Hepatic stellate cell (primary cell): ENCODE results near the gene HOMER2.
"Not testable (repeated sequence)": the region's sequence is repeated elsewhere in the genome, so short reads cannot be mapped to it uniquely, and the experiment has no call there.

Source experiments
- DNase-seq: peaks from one replicate; pipeline ENCODE4 v3.0.0; 2011; ENCODE audit warnings: low spot score

The HOMER2 gene

DNA sequence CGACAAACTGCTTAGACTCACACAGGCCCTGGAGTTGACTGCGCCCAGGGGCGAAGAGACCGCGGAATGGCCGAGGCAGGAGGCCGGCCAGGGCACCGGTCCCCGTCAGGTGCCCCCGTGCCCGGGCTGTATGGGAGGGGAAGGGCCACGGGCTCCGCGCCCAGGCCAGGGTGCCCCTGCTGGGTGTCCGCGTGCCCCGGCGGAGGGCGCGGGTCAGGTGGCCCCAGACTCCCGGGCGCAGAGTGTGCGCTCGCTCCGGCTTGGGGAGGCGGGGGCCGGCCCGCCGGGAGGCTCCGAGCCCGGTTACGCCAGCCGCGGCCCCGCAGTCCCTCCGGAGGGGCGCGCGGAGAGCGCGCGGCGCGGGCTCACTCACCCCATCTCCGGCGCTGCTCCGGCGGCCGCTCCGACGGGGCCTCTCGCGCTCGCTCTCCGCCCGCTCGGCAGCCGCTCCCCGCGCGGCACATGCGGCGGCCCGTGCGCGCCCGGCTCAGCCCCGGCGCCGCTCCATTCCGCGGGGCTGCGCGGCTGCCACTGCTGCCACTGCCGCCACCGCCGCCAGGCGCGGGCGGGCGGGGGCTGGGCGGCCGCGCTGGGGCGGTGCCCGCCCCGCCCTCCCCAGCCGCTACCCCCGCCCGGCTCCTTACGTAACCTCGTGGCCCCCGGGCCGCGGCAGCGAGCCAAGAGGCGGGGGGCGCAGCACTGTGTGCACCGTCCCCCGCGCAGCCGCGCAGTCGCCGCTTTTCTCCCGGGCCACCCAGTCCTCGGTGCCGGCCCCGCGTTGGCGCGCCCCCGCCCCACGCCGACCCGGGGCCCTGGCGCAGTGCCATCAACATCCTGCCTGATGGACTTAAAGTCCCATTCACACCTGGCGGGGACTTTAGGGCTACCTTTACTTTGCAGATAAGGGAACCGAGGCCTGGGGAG, at the start of gene HOMER2:
HOMER2 (minus strand) TSS at position 563 of the 924 bp plus-strand sequence; CDS start at position 378, 185 bp downstream.
- no peak for DNase-seq

DNA sequence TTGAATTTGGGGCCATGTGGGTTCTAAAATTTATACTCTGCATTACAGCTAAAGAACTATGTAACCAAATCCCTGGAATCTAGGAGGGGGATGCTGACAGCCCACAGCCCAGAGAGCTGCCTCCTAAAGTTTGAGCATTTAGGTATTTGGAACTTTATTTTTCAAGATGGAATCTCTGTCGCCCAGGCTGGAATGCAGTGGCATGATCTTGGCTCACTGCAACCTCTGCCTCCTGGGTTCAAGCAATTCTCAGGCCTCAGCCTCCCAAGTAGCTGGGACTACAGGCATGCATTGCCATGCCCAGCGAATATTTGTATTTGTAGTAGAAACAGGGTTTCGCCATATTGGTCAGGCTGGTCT, 48.1 kb upstream of the HOMER2 start:
- DNase-seq: not testable (repeated sequence)

DNA sequence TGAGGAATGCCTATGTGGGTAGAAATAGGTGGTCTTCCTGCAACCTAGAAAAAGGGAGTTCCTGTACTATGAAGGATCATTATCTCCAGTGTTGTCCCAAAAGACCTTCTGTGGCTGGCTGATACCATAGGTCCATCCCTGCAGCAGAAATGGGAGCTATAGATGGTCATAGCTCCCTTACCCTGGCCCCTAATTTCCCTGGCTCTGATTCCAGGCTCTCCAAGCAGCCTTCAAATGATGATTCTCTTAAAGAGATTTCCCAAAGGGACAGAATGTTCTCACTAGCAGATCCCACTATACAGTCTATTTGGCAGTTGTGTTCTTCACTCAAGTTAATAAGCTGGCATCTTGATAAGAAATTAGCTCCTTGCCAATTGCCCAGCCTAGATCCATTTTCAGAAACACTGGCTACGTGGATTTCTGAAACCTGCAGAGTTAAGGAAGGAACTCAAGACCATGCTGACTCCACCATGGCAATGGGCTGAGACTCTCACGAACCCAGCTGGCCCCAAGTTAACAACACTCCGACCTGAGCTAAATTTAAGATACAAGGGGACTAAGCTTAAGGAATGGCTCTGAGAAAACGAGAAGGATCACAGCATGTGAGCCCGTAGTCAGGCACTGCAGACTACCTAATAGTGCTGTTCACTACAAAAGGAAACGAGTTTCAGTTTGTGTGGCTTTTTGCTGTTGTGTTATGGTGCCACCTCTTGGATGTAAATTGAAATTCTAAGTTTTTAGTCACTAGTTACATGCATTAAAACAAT, 47.6 kb upstream of the HOMER2 start:
- DNase-seq: peak; percentile 58

DNA sequence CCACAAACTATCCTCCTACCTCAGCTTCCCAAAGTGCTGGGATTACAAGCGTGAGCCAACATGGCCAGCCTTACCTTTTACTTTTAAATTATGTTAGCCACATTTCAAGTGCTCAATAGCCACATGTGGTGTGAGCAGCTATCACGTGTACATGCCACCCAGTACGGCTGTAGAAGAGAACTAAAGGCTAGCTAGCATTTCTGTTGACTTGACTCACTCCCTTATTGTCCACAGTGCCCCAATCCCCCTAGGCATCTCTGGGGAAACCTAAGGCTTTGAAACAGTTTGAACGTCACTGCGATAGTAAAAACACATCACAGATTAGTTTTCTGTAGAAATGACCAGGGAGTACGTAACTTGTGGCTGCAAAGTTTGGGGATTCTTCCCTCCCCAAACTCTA, 46.9 kb upstream of the HOMER2 start:
- DNase-seq: no peak

DNA sequence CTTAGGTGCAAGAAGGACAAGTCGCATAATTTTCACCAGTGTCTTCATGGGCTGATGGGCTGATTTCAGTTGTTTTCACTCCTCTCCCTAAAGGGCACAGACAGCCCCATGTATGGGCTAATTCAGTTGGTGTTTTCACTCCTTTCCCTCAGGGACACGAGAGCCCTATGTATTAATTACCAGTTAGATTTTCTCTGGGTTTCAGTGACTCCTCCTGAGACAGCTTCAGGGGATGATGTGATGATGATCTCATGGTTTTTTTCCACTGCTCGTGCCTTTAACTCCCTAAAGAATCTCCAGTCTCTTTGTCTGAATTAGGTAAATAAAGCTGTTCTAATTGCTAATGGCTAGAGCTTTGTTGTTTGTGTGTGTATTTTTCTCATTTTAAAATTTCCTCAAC, 43.4 kb upstream of the HOMER2 start:
- no peak for DNase-seq

DNA sequence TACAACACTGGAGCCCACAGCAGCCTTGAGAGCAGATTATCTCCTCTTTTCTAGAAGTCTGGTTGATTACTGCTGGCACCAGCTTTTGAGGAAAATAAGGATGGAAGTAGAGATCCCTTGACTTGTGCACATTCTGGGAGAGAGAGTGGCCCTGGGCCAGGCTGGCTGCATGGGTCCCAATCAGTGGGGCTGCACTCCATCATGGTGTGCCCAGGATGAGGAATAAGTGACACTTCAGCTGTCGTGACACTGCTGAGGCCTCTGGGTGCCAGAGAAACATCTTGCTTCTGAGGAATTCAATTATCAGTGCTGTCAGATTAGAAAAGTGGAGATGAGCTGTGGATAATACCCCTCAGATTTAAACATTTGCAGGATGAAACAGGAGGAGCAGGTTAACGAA, 42.6 kb upstream of the HOMER2 start:
- no peak for DNase-seq

DNA sequence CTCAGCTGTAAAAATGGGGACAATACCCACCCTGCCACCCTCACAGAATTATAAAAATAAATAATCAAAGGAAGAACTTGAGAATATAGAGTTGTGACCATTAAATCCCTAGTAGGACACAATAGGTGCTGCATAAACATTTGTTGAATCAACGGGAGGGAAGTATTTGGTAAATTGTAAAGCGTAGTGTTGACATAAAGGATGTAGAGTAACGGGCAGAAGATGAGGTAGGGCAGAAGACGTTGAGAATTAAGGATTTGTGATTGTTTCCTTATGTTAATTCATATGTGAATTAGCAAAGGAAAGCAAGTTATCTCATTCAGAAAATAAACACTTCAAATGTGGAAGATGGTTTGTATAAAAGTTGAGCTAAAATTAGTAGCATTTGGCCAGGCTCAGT, 40.6 kb upstream of the HOMER2 start:
- no peak for DNase-seq

DNA sequence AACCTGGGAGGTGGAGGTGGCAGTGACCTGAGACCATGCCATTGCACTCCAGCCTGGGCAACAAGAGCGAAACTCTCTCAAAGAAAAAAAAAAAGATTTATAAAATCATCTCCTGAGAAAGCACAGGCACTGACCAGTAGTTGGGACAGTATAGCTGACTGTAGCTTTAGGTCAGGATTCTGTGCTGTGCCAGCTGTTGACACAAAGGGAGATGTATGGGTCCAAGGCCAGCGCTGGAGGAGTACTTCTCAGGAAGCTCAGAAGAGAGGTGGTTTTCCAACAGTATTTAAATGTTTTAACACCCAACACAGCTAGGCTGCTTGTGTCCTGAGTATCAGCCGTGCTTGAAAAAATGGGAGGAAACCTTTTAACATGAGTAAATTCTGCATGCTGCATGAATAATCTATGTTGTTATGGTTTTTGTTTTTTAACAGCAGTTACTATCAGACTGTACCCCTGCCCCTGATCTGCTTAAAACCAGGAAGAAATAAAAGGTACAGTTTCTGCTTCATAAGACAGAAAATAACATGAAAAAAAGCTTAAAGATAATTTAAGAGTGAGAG, 40.0 kb upstream of the HOMER2 start:
- DNase-seq: no peak

DNA sequence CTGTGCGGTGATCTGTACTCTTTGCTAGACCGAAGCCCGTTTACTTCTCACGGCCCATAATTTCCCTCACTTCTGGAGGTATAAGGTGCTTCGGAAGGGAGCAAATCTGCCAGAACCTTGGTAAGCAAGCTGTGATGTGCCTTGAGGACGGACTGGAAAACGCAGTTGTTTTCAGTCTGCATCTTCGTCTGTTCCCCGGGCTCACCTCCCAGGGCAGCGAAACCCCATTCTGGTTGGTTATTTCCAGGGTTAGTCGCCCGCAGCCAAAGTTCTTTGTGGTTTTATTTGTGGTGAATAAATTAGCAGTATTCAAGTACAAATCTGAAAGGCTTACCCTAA, 33.9 kb upstream of the HOMER2 start:
- DNase-seq: peak; percentile 36

DNA sequence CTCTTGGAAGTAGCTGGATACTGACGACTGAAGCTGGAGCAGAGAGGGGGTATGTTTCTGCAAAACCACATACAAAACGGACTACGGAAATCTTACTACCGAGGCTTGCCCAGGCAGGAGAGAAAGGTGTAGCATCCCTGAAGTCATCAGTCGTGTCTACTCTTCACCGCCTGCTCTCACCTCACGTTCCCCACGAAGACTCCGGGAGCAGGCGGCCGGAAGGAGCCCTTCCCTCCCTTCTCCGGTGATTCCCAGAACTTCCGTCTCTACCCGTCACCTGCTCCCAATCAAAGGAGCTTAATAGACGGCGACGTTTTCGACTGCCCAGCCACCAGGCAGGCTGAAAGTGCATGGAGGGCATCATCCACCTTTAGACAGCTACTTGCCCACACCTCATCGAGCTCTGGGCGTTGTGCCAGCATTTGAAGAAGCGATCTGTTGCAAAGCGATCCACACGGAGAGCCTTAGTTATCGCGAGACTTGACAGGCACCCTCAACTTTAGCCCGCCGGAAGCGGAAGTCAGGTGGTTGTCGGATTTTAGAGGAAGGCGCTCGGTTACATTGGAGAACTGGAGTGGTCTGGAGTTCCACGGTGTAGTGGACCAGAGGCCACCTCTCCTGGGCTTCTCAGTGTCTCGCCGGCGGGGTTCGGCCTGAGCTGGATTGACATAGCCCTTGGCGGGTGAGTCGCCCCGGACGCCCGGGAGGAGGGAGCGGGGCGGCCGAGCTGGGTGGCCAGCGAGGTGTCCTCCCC, 33.3 kb upstream of the HOMER2 start, which contains the start of gene RAMAC:
RAMAC (plus strand) TSS at position 523 of the 754 bp plus-strand sequence. CDS start 2,809 bp downstream, outside the sequence.
- peak; percentile 86 for DNase-seq

DNA sequence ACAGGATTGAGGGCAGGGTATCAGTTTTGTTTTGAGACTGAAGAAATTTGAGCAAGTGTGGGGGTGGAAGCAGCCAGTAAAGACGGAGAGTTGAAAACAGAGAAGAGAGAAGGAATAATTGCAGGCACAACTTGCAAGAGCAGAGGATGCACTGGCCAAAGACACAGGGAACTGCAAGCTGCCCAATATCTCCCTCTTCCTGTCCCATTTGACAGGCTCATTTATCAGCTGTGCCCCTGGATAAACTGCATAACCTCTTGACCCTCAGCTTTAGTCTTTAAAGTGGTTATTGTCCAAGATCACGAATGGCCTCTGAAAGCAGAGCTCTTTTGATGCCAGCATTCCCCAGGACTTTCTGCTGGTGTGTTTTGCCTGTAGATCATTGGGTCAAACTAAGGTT, 28.5 kb upstream of the HOMER2 start:
- DNase-seq: no peak

DNA sequence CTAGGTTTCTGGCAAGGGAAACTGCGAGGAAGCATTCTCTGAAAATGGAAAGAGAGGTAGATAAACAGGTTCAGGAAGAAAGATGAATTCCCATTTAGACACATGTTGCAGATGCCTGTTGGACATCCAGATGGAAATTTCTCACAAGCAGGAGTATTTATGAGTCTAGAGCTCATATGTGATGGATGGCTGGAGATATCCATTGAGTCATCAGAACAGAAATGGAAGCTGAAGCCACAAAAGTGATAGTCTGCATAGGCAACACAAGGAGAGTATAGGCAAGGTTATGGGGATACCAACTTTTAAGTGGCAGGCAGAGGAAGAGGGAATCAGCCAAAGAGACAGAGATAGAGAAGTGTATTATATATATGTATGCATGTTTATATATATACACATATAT, 27.2 kb upstream of the HOMER2 start:
- DNase-seq: no peak

DNA sequence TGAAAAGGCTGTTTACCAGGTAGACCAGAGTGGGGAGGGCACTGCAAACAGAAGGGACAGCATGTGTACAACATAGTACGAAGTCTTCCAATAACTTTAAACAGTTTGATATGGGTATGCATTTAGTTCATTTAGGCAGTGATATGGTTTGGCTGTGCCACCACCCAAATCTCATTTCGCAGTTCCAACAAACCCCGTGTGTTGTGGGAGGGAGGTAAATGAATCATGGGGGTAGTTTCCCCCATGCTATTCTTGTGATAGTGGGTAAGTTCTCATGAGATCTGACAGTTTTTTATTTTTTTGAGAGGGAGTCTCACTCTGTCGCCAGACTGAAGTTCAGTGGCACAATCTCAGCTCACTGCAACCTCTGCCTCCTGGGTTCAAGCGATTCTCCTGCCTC, 25.9 kb upstream of the HOMER2 start:
- no peak for DNase-seq

DNA sequence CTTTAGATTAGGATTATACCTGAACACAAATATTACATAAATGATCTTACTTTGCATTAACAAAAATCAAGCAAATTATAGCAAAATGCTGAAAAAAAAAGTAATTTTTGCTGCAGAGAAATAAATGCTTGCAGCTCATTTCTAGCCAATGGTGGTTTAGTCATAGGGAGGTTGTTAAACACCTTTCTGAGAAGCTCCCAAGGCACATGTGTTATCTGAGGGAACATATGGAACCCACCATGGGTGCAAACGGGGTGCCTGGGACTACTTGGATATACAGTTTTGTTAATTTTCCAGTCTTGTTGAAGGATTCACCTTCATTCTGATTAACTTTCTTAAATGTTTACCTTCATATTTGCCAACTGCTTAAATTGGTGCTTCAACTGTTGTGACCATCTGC, 24.6 kb upstream of the HOMER2 start:
- no peak for DNase-seq

DNA sequence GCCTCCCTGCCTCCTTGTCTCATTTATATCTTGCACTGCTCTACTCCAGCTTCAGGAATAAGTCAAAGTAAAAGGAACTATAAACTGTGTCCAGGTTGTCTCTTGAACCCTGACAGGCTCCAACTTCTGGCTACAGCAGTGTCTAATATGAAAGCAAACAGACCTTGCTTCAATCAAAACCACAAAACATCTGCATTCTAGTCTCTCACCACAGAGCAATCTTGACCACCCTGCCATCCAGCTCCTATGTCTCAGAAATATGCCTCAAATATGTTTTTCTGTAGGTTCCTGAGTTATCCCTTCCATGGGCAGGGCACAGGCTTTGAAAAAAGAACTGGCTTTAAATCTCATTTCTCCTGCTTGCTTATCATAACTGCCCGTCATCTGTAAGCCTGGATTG, 20.5 kb upstream of the HOMER2 start:
- DNase-seq: no peak

DNA sequence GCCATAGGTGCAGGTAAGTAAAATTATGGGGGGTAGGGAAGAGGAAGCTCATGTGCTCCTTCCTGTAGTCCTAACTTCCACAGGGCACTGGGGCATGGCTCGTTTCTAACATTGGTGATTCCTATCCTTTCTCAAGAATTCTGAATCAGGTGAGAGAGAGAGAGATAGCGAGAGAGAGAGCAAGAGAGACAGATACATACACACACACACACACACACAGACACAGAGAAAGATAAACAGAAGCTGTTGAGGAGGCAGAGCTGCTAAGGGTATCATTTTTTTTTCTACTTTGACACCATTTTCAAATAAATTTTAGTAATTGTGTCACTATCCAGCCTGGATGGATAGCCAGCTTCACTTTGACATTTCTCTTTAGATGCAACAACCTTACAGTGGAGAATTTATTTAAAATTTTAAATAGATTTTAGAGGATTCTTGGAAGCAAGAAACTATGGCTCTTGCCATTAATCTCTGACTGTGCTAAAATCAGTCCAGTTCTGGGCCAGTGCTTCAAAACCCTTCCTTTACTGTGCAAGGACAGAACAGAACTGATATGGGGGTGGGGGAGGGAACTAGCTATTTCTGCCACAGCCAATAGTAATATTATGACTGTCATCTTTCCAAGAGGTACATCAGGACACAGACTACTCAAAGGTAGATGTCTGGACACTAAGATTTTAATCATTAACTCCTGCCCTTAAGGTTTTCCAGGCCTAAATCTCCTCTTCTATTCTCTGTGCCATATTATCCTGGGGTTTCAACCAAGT, 18.9 kb upstream of the HOMER2 start:
- DNase-seq: no peak

DNA sequence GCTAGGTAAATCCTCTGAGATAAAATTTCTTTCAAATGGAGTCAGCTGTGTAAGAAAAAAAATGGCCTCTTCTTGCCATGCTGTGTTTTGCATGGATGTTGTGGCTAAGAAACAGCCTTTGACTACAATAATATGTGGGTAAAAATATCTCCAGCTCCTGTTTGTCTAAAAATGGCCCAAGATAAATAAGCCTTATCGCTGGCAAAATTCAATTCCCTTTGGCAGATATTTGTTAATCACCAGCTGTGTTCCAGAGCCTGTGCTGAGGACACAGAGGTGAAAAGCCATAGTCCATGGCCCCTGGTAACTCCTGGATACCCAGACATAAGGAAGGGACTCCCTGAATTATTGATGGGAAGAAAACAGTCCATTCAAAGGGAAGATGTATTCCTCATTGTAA, 18.2 kb upstream of the HOMER2 start:
- no peak for DNase-seq

DNA sequence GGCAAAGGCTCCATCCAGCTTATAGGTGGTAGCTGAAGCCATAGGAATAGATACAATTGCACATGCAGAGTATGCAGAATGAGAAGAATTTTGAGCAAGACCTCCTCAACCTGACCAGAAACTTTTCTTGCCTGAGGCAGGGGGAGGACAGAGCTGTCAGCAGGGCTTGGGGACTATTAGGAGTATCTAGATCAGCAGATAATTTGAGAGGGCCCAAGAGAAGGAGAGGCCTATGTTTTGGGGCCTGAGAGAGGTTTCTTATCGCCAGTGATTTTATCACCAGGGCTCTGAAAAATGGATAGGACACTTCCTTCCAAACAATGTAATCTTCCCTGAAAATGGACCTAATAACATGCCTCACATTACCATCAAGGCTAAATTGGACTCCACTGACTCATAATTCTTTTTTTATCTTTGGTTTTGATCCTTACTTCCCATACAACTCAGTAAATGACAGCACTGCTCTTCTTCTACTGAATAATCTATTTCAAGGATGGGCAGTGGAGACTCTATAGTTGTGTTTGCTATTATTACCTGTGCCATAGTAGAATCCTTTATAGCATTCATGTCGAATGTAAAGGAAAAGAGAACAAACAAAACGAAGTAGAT, 17.7 kb upstream of the HOMER2 start:
- DNase-seq: no peak

DNA sequence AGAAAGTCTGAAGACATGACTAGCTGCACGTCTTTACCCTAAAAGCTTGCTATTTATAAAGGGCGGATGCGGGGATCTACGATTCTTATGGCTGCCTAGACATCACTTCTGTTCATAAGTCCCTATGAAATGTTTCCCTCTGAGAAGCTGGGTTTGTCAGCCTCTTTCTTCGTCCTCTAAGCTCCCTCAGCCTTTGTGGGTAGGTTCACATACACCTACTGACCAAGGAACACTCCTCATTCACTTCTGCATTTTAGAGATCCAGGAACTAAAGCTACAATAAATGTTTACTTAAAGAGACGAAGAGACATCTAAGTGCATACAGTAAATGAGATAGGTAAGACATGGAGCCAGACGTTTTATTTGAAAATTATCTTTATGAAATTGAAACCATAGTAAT, 16.8 kb upstream of the HOMER2 start:
- no peak for DNase-seq

DNA sequence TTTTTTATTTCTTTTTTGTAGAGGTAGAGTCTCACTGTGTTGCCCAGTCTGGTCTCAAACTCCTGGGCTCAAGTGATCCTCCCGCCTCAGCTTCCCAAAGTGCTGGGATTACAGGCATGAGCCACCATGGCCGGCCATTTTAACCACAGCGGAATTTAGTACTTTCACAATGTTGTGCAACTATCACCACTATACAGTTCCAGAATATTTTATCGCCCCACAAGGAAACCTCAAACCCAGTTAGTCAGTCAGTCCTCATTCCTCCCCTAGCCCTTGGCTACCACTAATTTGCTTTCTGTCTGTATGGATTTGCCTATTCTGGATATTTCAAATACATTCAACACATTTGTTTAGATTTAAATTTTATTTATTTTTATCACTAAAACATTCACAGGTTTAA, 15.5 kb upstream of the HOMER2 start:
- no peak for DNase-seq

DNA sequence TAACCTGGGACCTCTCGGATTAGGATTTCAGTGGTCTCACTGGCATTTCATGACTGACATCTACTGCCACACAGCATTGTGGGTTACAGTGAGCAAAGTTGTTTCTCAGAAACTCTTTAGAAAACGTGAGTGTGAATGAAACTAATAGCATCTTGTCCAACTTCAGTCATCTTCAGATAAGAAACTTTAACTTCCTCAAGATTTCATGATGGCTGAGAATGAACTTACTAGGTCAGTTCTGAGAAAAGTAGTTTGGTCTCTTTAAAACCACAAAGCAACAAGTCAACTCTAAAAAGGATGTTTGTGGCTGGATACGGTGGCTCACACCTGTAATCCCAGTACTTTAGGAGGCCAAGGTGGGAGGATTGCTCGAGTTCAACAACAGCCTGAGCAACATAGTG, 14.2 kb upstream of the HOMER2 start:
- no peak for DNase-seq
